GM18507 (cell line): ENCODE results near the gene KBTBD7.

Experiments
- DNase-seq: peaks from one replicate; pipeline ENCODE4 v3.0.0; 2011; ENCODE audit warnings: low read depth; ENCODE audit not compliant: insufficient read length; ENCODE audit errors: extremely low spot score
- FAIRE-seq: peaks from 2 replicates; lab custom pipeline; 2011; peaks lifted over from hg19 to GRCh38; lab: Jason Lieb, UNC

The KBTBD7 gene, protein sequence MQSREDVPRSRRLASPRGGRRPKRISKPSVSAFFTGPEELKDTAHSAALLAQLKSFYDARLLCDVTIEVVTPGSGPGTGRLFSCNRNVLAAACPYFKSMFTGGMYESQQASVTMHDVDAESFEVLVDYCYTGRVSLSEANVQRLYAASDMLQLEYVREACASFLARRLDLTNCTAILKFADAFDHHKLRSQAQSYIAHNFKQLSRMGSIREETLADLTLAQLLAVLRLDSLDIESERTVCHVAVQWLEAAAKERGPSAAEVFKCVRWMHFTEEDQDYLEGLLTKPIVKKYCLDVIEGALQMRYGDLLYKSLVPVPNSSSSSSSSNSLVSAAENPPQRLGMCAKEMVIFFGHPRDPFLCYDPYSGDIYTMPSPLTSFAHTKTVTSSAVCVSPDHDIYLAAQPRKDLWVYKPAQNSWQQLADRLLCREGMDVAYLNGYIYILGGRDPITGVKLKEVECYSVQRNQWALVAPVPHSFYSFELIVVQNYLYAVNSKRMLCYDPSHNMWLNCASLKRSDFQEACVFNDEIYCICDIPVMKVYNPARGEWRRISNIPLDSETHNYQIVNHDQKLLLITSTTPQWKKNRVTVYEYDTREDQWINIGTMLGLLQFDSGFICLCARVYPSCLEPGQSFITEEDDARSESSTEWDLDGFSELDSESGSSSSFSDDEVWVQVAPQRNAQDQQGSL

DNA sequence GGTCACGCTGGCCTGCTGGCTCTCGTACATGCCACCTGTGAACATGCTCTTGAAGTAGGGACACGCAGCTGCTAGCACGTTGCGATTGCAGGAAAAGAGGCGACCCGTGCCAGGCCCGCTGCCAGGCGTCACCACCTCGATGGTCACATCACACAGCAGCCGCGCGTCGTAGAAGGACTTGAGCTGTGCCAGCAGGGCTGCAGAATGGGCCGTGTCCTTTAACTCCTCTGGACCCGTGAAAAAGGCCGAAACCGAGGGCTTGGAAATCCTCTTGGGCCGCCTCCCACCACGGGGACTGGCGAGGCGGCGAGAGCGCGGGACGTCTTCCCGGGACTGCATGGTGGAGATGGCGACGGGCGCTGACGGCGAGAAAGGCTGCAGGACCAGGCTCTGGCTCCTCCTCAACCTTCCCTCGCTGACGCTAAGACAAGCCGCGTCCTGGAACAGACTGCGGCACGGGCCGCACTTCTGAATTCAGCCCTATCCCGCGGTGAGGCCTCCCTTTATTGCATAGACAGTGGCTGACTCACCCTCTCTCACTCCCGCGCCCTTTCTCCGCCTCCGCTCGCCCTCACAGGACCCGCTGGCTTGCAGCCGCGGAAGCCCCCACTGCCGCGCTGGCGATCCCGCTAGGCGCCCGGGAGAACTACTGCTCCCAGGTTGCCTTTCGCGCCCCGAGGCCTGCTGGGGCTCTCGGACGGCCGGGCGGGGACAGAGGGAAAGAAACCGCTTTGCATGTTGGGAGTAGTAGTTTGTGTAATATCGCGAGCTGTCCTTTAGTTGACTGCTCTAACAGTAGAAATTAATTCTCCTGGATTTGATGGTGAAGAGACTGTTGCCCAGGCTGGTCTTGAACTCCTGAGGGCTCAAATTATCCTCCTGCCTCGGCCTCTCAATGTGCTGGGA is at the start of gene KBTBD7:
KBTBD7 (minus strand) TSS at position 651 of the 906 bp plus-strand sequence; CDS start at position 339, 312 bp downstream.
- DNase-seq (peak; percentile 79), FAIRE-seq (peak; percentile 90)

GRCh38 chr13:41241626-41242025 is 47.3 kb upstream of the KBTBD7 start:
- DNase-seq, result no peak
- FAIRE-seq, result no peak

GRCh38 chr13:41236369-41236768 is 42.0 kb upstream of the KBTBD7 start:
- DNase-seq (no peak), FAIRE-seq (no peak)

DNA sequence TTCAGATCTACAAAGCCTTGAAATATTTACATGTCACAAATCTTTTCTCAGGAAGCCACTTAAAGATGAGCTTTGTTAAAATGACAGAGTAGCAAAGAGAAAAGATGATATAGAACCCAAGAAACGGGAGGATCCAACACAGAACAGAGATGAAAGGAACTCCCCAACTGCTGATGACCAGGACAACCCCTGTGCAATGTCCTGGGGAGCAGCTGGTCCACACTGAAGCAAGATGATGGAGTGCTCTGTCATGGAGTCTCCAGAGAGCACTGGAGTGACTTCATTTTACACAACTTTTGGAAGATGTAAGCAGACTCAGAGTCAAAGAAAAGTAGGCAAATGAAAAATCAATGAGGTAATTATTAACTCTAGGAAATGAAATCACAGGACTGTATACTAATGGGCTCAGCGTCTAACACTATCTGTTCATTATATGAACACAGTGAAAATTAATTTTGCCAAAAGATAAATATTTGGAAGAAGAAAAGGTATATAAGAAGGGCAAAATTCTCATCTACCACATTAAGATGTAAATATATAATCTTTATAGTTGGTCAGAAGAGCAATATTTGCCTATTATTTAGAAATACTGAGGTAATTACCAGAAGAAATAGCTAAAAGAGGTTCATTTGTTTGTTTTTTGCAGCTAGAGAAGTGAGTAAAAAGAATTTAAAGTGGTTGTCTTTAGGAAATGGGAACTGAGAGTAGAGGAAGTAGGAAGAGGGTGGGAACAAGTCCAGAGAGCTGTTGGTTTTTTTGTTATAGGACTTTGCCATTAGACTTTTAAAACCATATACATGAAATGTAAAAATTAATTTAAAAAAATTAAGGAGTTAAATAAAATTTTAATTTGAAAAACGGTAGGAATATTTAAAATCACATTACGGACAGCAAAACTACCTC is 38.5 kb upstream of the KBTBD7 start:
- FAIRE-seq, result peak; percentile 44
- DNase-seq, result no peak

DNA sequence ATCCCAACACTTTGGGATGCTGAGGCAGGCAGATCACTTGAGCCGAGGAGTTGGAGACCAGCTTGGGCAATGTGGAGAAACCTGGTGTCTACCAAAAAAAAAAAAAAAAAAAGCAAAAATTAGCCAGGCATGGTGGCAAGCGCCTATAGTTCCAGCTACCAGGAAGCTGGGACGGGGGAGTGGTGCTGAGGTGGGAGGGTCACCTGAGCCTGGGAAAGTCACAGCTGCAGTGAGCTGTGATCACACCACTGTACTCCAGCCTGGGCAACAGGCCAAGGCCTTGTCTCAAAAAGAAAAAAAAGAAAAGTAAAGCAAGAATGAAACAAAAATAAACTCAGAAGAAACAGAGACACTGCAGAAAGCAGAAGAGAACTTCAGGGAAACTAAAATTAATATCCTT is 37.4 kb upstream of the KBTBD7 start:
- peak; percentile 35 for FAIRE-seq
- no peak for DNase-seq

GRCh38 chr13:41231025-41231677 is 36.8 kb upstream of the KBTBD7 start:
- no peak for DNase-seq

DNA sequence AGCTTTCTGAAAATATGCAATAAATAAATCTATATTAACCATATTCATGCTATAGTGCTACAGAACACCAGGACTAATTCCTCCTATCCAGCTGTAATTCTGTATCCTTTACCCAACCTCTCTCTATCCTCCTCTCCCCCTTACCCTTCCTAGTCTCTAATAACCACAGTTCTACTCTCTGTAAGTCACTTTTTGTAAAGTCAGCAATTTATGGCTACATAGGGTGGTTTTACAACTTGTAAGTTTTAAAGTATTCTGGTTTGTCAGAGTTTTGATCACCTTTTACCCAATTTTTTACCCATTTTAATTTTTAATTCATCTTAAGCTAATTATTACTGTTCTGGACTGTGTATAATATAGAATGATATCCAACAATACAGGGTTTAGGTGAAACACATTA is 35.0 kb upstream of the KBTBD7 start:
- FAIRE-seq (no peak), DNase-seq (no peak)

More at GRCh38 chr13:41231025-41231677, 36.8 kb upstream of the KBTBD7 start:
- no peak for FAIRE-seq

- FAIRE-seq, result no peak
Observed at GRCh38 chr13:41224113-41225110, 30.0 kb upstream of the KBTBD7 start.

DNA sequence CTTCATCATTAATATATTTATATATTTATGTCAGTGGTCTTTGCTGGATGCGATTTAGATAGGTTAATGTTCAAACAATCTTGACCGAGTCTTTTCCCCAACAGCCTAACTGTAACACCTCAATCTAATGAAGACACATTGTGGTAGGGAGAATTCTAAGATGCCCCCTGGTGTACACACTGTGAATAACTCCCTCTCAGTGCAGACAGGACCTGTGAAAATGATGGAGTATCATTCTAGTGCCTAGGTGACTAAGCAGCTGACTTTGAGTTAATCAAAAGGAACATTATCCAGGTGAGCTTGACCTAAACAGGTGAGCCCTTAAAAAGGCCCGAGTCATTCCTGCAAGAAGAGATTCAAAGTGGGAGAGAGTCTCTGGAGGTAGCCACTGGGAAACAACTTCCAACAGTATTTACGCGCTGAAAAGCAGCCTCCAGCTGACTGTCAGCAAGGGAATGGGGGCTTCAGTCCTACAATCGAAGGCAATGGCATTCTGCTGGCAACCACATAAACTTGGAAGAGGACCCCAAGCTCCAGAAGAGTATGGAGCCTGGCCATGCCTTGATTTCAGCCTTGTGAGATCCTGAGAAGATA is 28.0 kb upstream of the KBTBD7 start:
- FAIRE-seq, result peak; percentile 90
- peak; percentile 43 for DNase-seq

More at GRCh38 chr13:41224113-41225110, 30.0 kb upstream of the KBTBD7 start:
- no peak for DNase-seq

GRCh38 chr13:41220401-41220800 is 26.0 kb upstream of the KBTBD7 start:
- no peak for FAIRE-seq
- DNase-seq, result no peak

- DNase-seq (no peak), FAIRE-seq (no peak)
Observed at GRCh38 chr13:41216160-41216559, 21.8 kb upstream of the KBTBD7 start.

GRCh38 chr13:41213919-41214318 is 19.6 kb upstream of the KBTBD7 start:
- DNase-seq (no peak), FAIRE-seq (no peak)

DNA sequence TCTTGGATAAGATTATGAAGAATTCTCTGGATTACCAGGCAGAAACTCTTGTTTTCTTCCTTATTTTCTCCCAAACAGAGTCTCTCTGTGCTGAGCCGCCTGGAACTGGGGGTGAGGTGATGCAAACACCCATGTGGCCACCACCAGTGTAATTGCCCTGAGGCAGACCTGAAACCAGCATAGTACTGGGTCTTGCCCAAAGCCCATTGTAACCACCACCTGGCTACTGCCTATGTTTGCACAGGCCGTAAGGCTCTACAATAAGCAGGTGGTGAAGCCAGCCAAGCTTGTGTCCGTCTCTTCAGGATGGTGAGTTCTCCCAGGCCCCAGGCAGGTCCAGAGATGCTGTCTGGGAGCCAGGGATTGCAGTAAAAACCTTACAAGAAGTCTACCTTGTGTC is 18.9 kb upstream of the KBTBD7 start:
- no peak for FAIRE-seq
- no peak for DNase-seq

DNA sequence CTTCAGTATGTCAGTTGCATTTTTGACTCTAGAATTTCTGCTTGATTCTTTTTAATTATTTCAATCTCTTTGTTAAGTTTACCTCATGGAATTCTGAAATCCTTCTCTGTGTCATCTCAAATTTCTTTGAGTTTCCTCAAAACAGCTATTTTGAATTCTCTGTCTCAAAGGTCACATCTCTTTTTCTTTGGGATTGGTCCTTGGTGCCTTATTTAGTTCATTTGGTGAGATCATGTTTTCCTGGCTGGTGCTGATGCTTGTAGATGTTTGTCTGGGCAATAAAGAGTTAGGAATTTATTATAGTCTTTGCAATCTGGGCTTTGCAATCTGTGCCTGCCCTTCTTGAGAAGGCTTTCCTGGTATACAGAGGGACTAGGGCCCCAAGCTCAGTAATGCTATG is 18.5 kb upstream of the KBTBD7 start:
- no peak for DNase-seq
- FAIRE-seq, result no peak

DNA sequence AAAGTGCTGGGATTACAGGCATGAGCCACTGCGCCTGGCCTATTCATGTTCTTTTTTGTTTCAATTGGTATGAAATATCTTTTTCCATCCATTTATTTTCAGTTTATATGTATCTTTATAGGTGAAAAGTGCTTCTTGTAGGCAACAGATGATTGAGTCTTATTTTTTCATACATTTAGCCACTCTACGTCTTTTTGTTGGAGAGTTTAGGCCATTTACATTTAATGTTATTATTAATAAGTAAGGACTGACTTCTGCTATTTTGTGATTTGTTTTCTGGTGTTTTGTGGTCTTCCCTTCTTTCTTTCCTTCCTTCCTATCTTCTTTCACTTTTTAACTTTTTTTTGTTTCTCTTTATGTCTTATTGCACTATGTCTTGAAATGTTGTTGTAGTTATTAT is 16.7 kb upstream of the KBTBD7 start:
- DNase-seq (no peak), FAIRE-seq (no peak)

GRCh38 chr13:41206467-41206866 is 12.1 kb upstream of the KBTBD7 start:
- DNase-seq (no peak), FAIRE-seq (no peak)

GRCh38 chr13:41203810-41204209 is 9.4 kb upstream of the KBTBD7 start:
- FAIRE-seq, result no peak
- DNase-seq, result no peak
